PC-3 (cell line): ENCODE results near the gene MKI67. TPM values are rescaled to one million over a fixed set of nuclear protein-coding genes. Genes with fewer than 3 reads are reported as not detected.

Source experiments
- ATAC-seq: fragments of 200-7000 bp; cut with Tn5 transposase; 2 replicates; pipeline ENCODE4 v1.9.1; 2020; ENCODE audit warnings: mild to moderate bottlenecking, moderate library complexity
- BruUV-seq: library from RNA; stranded (reverse); fragments of 400-500 nt; replicated peaks from 2 replicates; lab custom pipeline; 2021; lab: Mats Ljungman, UMichigan
- CTCF ChIA-PET: fragments of 300-600 bp; sonication (Branson Sonifier 250); formaldehyde crosslinking; loops from one replicate; lab custom pipeline; 2022; ENCODE audit warnings: antibody characterized with exemption; lab: Charles Lee
- POLR2A ChIA-PET: fragments of 300-600 bp; sonication (Branson Sonifier 250); formaldehyde crosslinking; loops from one replicate; lab custom pipeline; 2022; ENCODE audit warnings: antibody characterized with exemption; ENCODE audit not compliant: unreplicated experiment; lab: Charles Lee
- DNase-seq: peaks from one replicate; pipeline ENCODE4 v3.0.0-alpha.2; 2015
- H2AFZ ChIP-seq: fragments of 300-600 bp; sonication (generic); 2 replicates; pipeline ENCODE4 v1.6.0; 2016; ENCODE audit warnings: antibody characterized with exemption, low read length
- H3F3A ChIP-seq: fragments of 300-600 bp; sonication (generic); one replicate; pipeline ENCODE4 v1.6.0; 2017; ENCODE audit warnings: antibody characterized with exemption, low read length, control low read depth, mild to moderate bottlenecking; ENCODE audit not compliant: unreplicated experiment
- H3K27ac ChIP-seq: fragments of 300-600 bp; sonication (generic); 2 replicates; pipeline ENCODE4 v1.5.1; 2016; ENCODE audit warnings: mild to moderate bottlenecking, low read length
- H3K27me3 ChIP-seq: fragments of 300-600 bp; sonication (generic); 2 replicates; pipeline ENCODE4 v1.6.1; 2016; ENCODE audit warnings: low read length, mixed read lengths
- H3K36me3 ChIP-seq: fragments of 300-600 bp; sonication (generic); 2 replicates; pipeline ENCODE4 v1.6.1; 2016; ENCODE audit warnings: low read depth, mixed run types, low read length, mixed read lengths
- H3K4me1 ChIP-seq: fragments of 300-600 bp; sonication (generic); 2 replicates; pipeline ENCODE4 v1.5.1; 2016; ENCODE audit warnings: low read length; ENCODE audit not compliant: insufficient read depth
- H3K4me2 ChIP-seq: fragments of 300-600 bp; sonication (generic); 2 replicates; pipeline ENCODE4 v1.6.0; 2016; ENCODE audit warnings: low read length
- H3K4me3 ChIP-seq: fragments of 300-600 bp; sonication (generic); 2 replicates; pipeline ENCODE4 v1.5.1; 2016; ENCODE audit warnings: mild to moderate bottlenecking, low read length, mixed read lengths
- H3K79me2 ChIP-seq: fragments of 300-600 bp; sonication (generic); 2 replicates; pipeline ENCODE4 v1.6.1; 2017; ENCODE audit warnings: low read length, mixed read lengths
- H3K9ac ChIP-seq: fragments of 300-600 bp; sonication (generic); 2 replicates; pipeline ENCODE4 v1.6.0; 2016; ENCODE audit warnings: mild to moderate bottlenecking, low read length
- H3K9me2 ChIP-seq: fragments of 300-600 bp; sonication (generic); replicated peaks from 2 replicates; pipeline ENCODE4 v1.6.1; 2016; ENCODE audit warnings: mixed run types, low read length, mixed read lengths
- H3K9me3 ChIP-seq: fragments of 300-600 bp; sonication (generic); 2 replicates; pipeline ENCODE4 v1.6.1; 2016; ENCODE audit warnings: low read length, mixed read lengths
- H4K20me1 ChIP-seq: fragments of 300-600 bp; sonication (generic); 2 replicates; pipeline ENCODE4 v1.6.1; 2016; ENCODE audit warnings: low read length, mixed read lengths
- CTCF ChIP-seq: fragments of 300-600 bp; sonication (generic); conservative IDR thresholded peaks from 2 replicates; pipeline ENCODE4 v1.5.1; 2017; ENCODE audit warnings: antibody characterized with exemption, low read depth, mild to moderate bottlenecking, low read length
- EZH2 ChIP-seq: fragments of 300-600 bp; sonication (generic); IDR thresholded peaks from one replicate; pipeline ENCODE4 v1.6.1; 2017; ENCODE audit warnings: antibody characterized with exemption, mild to moderate bottlenecking, low read length; ENCODE audit not compliant: unreplicated experiment
- EZH2phosphoT487 ChIP-seq: fragments of 300-600 bp; sonication (generic); IDR thresholded peaks from 2 replicates; pipeline ENCODE4 v1.6.1; 2018; ENCODE audit warnings: mild to moderate bottlenecking, antibody characterized with exemption, low read length, borderline replicate concordance
- intact Hi-C: fragments of 100-400 bp; cut with micrococcal nuclease; formaldehyde crosslinking; loops from 2 replicates; pipeline ENCODE4 v1.9.0; 2023
- total RNA-seq: library from RNA; depleted of rRNA; stranded (reverse); fragments of >200 nt; gene quantifications from 2 replicates; pipeline ENCODE4 v1.2.3, GENCODE V29; 2014

MKI67 gene
- total RNA-seq, 1 experiment from 2014 or later, result 66.0 TPM

GRCh38 chr10:128055061-128055868 is 71.0 kb downstream of the MKI67 start:
- ATAC-seq (no peak), DNase-seq (no peak)
- Histone ChIP-seq H3K4me1 (no peaks in the 10 kb centered on the region), H3K9me3 (no peaks in the 10 kb centered on the region), H2AFZ (no peak overlapping the region), H3K9me2 (no peaks in the 10 kb centered on the region), H3K27me3 (no peaks in the 10 kb centered on the region), H4K20me1 (no peaks in the 10 kb centered on the region), H3K4me3 (no peak overlapping the region), H3K4me2 (no peak overlapping the region), H3K79me2 (no peaks in the 10 kb centered on the region), H3F3A (no peaks in the 10 kb centered on the region), H3K9ac (no peak overlapping the region), H3K27ac (no peak overlapping the region), H3K36me3 (no peaks in the 10 kb centered on the region)
- BruUV-seq, result no TSS peak
- ChIA-PET POLR2A (no interaction called here), CTCF (no interaction called here)
- intact Hi-C loops, result no loop called here
- TF ChIP-seq CTCF (no peak), EZH2 (no peak), EZH2phosphoT487 (no peak)

GRCh38 chr10:128054163-128054970 is 71.9 kb downstream of the MKI67 start:
- no peaks in the 10 kb centered on the region for H3K4me1 ChIP-seq
- CTCF ChIA-PET, result no interaction called here

More at GRCh38 chr10:128054163-128054970, 71.9 kb downstream of the MKI67 start:
- H3K4me3 ChIP-seq, result no peak overlapping the region
- no peak overlapping the region for H3K27ac ChIP-seq
- H3K79me2 ChIP-seq, result no peaks in the 10 kb centered on the region
- H3K27me3 ChIP-seq, result no peaks in the 10 kb centered on the region
- H3F3A ChIP-seq, result no peaks in the 10 kb centered on the region
- POLR2A ChIA-PET, result no interaction called here
- BruUV-seq, result no TSS peak
- no peak overlapping the region for H3K9ac ChIP-seq
- no peaks in the 10 kb centered on the region for H3K36me3 ChIP-seq
- H2AFZ ChIP-seq, result no peak overlapping the region
- no peaks in the 10 kb centered on the region for H4K20me1 ChIP-seq
- H3K4me2 ChIP-seq, result no peak overlapping the region
- ATAC-seq (no peak), DNase-seq (no peak)
- TF ChIP-seq EZH2, result no peak
- no peak for TF ChIP-seq CTCF
- no peak for TF ChIP-seq EZH2phosphoT487
- H3K9me3 ChIP-seq, result no peaks in the 10 kb centered on the region
- intact Hi-C loops, result no loop called here
- no peaks in the 10 kb centered on the region for H3K9me2 ChIP-seq
